ENCODE measurements around the gene ZPBP. TPM values are rescaled to one million over a fixed set of nuclear protein-coding genes. Genes with fewer than 3 reads are reported as not detected.

The ZPBP gene
- total RNA-seq, 1 donor from 2014 or later: not detected

- Mint-ChIP-seq H3K9me3 (ENCODE audit: unreplicated experiment) (no peaks in the 10 kb centered on the region), H3K27ac (ENCODE audit: unreplicated experiment) (no peak overlapping the region), H3K36me3 (ENCODE audit: low read depth, unreplicated experiment) (no peaks in the 10 kb centered on the region), H3K4me3 (ENCODE audit: unreplicated experiment) (no peak overlapping the region), H3K4me1 (ENCODE audit: unreplicated experiment) (no peaks in the 10 kb centered on the region), H3K27me3 (ENCODE audit: unreplicated experiment) (peaks cover 1% of the 10 kb centered on the region)
- DNase-seq (ENCODE audit: low spot score): no peak
- no peak for TF ChIP-seq CTCF (IDR thresholded peaks at IDR 0.05; ENCODE audit: unreplicated experiment)
Observed at GRCh38 chr7:50138101-50138500, 45.1 kb upstream of the ZPBP start.

GRCh38 chr7:50125766-50126165 lies 32.7 kb upstream of the ZPBP start:
- DNase-seq (ENCODE audit: low spot score): no peak
- Mint-ChIP-seq H3K4me3 (ENCODE audit: unreplicated experiment) (no peak overlapping the region), H3K27ac (ENCODE audit: unreplicated experiment) (no peak overlapping the region), H3K36me3 (ENCODE audit: low read depth, unreplicated experiment) (no peaks in the 10 kb centered on the region), H3K9me3 (ENCODE audit: unreplicated experiment) (no peaks in the 10 kb centered on the region), H3K27me3 (ENCODE audit: unreplicated experiment) (no peaks in the 10 kb centered on the region), H3K4me1 (ENCODE audit: unreplicated experiment) (no peaks in the 10 kb centered on the region)
- no peak for TF ChIP-seq CTCF (IDR thresholded peaks at IDR 0.05; ENCODE audit: unreplicated experiment)

- DNase-seq (ENCODE audit: low spot score): no peak
- H3K4me3 Mint-ChIP-seq (ENCODE audit: unreplicated experiment): no peak overlapping the region
- H3K9me3 Mint-ChIP-seq (ENCODE audit: unreplicated experiment): no peaks in the 10 kb centered on the region
- no peaks in the 10 kb centered on the region for H3K36me3 Mint-ChIP-seq (ENCODE audit: low read depth, unreplicated experiment)
- no peak for TF ChIP-seq CTCF (IDR thresholded peaks at IDR 0.05; ENCODE audit: unreplicated experiment)
- H3K27me3 Mint-ChIP-seq (ENCODE audit: unreplicated experiment): no peaks in the 10 kb centered on the region
- peaks cover 5% of the 10 kb centered on the region for H3K4me1 Mint-ChIP-seq (ENCODE audit: unreplicated experiment)
- H3K27ac Mint-ChIP-seq (ENCODE audit: unreplicated experiment): no peak overlapping the region
Observed at GRCh38 chr7:50121286-50121685, 28.2 kb upstream of the ZPBP start.

GRCh38 chr7:50119815-50120637 lies 27.0 kb upstream of the ZPBP start:
- Mint-ChIP-seq H3K27me3 (ENCODE audit: unreplicated experiment) (no peaks in the 10 kb centered on the region), H3K4me3 (ENCODE audit: unreplicated experiment) (no peak overlapping the region), H3K9me3 (ENCODE audit: unreplicated experiment) (no peaks in the 10 kb centered on the region), H3K36me3 (ENCODE audit: low read depth, unreplicated experiment) (no peaks in the 10 kb centered on the region), H3K4me1 (ENCODE audit: unreplicated experiment) (peaks cover 5% of the 10 kb centered on the region), H3K27ac (ENCODE audit: unreplicated experiment) (no peak overlapping the region)
- TF ChIP-seq CTCF (IDR thresholded peaks at IDR 0.05; ENCODE audit: unreplicated experiment): peak; percentile 52
- peak; percentile 50 for DNase-seq (ENCODE audit: low spot score)

- DNase-seq (ENCODE audit: low spot score): no peak
- H3K27me3 Mint-ChIP-seq (ENCODE audit: unreplicated experiment): no peaks in the 10 kb centered on the region
- H3K36me3 Mint-ChIP-seq (ENCODE audit: low read depth, unreplicated experiment): no peaks in the 10 kb centered on the region
- no peak for TF ChIP-seq CTCF (IDR thresholded peaks at IDR 0.05; ENCODE audit: unreplicated experiment)
- H3K4me3 Mint-ChIP-seq (ENCODE audit: unreplicated experiment): no peak overlapping the region
- H3K9me3 Mint-ChIP-seq (ENCODE audit: unreplicated experiment): no peaks in the 10 kb centered on the region
- no peaks in the 10 kb centered on the region for H3K4me1 Mint-ChIP-seq (ENCODE audit: unreplicated experiment)
- H3K27ac Mint-ChIP-seq (ENCODE audit: unreplicated experiment): no peak overlapping the region
Observed at GRCh38 chr7:50112250-50112649, 19.2 kb upstream of the ZPBP start.

All from endothelial cell (in vitro differentiated cells).